Natural killer cell treated with Interleukin-12 subunit alpha and Interleukin-12 subunit beta and Interleukin-15 and Interleukin-18, amount 100 ng/mL, for 72 hours (primary cell): ENCODE data around the gene EDIL3. TPM values are rescaled to one million over a fixed set of nuclear protein-coding genes. Genes with fewer than 3 reads are reported as not detected.
"Not testable (repeated sequence)": the region's sequence is repeated elsewhere in the genome, so short reads cannot be mapped to it uniquely, and the experiment has no call there.

ENCODE experiments used
- ATAC-seq, 2 donors: fragments of 150-1000 bp; cut with Tn5 transposase in 1 of 2; sonication (Bioruptor Pico), chemical (Tn5 transposase) in 1 of 2; 2 replicates each; pipeline ENCODE4 v1.10.0; 2021
- DNase-seq: peaks from one replicate; pipeline ENCODE4 v3.0.0; 2022; ENCODE audit warnings: low spot score
- H3K27ac Mint-ChIP-seq, 2 donors: 1 replicate in 1 of 2; 2 replicates in 1 of 2; pipeline ENCODE4 v1.8.0; 2022; ENCODE audit warnings: mixed read lengths in 2 of 2, mild to moderate bottlenecking in 1 of 2, moderate library complexity in 1 of 2
- H3K27me3 Mint-ChIP-seq, 2 donors: 1 replicate in 1 of 2; 2 replicates in 1 of 2; pipeline ENCODE4 v1.8.0; 2022; ENCODE audit warnings: mixed read lengths in 2 of 2
- H3K36me3 Mint-ChIP-seq: one replicate; pipeline ENCODE4 v1.8.0; 2022; ENCODE audit warnings: mixed read lengths
- H3K4me1 Mint-ChIP-seq, 2 donors: 1 replicate in 1 of 2; 2 replicates in 1 of 2; pipeline ENCODE4 v1.8.0; 2022; ENCODE audit warnings: low read depth in 2 of 2, mixed read lengths in 2 of 2, mild to moderate bottlenecking in 1 of 2
- H3K4me3 Mint-ChIP-seq: one replicate; pipeline ENCODE4 v1.8.0; 2022; ENCODE audit warnings: mixed read lengths
- H3K9me3 Mint-ChIP-seq: 2 replicates; pipeline ENCODE4 v1.8.0; 2022; ENCODE audit warnings: mixed read lengths
- total RNA-seq, 2 donors: library from RNA; stranded (reverse); gene quantifications; one replicate each; pipeline ENCODE4 v1.2.3, GENCODE V29; 2022

The EDIL3 gene
- total RNA-seq, 2 donors from 2014 or later: not detected

DNA sequence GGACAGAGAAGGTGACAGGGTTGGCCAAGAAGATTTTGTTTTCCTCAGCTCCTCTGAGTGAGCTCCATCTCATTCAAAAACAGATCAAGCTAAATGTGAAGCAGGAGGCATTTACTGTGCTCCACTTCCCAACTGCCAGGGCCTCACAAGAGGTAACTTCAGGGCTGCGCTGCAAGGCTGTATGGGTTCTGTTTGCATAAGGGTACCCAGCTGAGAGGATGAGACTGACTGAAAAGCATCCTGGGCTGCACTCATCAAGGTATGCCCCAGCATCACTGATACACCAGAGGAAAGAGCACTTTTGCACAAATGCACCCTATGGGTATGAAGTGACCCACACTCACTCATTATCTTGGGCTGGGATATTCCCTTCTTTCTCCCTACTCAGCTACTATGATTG lies 347.8 kb downstream of the EDIL3 start:
- peaks cover 3% of the 10 kb centered on the region for H3K9me3 Mint-ChIP-seq

GRCh38 chr5:84032324-84032723 lies 352.4 kb downstream of the EDIL3 start:
- Mint-ChIP-seq H3K4me3 (no peak overlapping the region), H3K27ac (no peak overlapping the region), H3K27me3 (no peaks in the 10 kb centered on the region), H3K9me3 (peaks cover 8% of the 10 kb centered on the region), H3K36me3 (peaks cover 5% of the 10 kb centered on the region), H3K4me1 (no peaks in the 10 kb centered on the region)
- DNase-seq: no peak
- ATAC-seq: no peak

More for the DNA sequence above, 347.8 kb downstream of the EDIL3 start:
- Mint-ChIP-seq H3K4me3 (no peak overlapping the region), H3K4me1 (no peaks in the 10 kb centered on the region), H3K27ac (no peak overlapping the region), H3K36me3 (no peaks in the 10 kb centered on the region), H3K27me3 (no peaks in the 10 kb centered on the region)
- DNase-seq: no peak
- no peak for ATAC-seq

GRCh38 chr5:84028093-84028492 lies 356.6 kb downstream of the EDIL3 start:
- H3K9me3 Mint-ChIP-seq: peaks cover 7% of the 10 kb centered on the region
- H3K27me3 Mint-ChIP-seq: no peaks in the 10 kb centered on the region
- DNase-seq (no peak), ATAC-seq (no peak)
- H3K4me3 Mint-ChIP-seq: no peak overlapping the region
- peaks cover 5% of the 10 kb centered on the region for H3K36me3 Mint-ChIP-seq
- H3K27ac Mint-ChIP-seq: no peak overlapping the region
- no peaks in the 10 kb centered on the region for H3K4me1 Mint-ChIP-seq

DNA sequence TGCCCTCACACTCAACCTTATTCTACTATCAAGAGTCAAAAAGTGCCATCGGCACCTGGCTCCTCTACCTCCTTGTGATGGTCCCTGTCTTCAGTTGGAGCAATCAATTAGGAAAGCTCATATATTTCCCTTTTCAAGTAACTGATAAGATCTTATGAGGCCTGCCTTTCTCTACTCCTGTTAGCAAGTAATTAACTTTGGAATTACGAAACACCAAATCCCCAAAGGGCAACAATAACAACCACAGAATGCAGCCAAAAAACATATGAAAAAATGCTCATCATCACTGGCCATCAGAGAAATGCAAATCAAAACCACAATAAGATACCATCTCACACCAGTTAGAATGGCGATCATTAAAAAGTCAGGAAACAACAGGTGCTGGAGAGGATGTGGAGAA lies 366.2 kb downstream of the EDIL3 start:
- not testable (repeated sequence) for ATAC-seq, H3K36me3 Mint-ChIP-seq, H3K4me3 Mint-ChIP-seq, H3K27ac Mint-ChIP-seq, H3K27me3 Mint-ChIP-seq, H3K9me3 Mint-ChIP-seq, DNase-seq, H3K4me1 Mint-ChIP-seq

GRCh38 chr5:84017523-84018172 lies 367.0 kb downstream of the EDIL3 start:
- peaks cover 9% of the 10 kb centered on the region for H3K9me3 Mint-ChIP-seq
- H3K36me3 Mint-ChIP-seq: peaks cover 4% of the 10 kb centered on the region
- no peaks in the 10 kb centered on the region for H3K4me1 Mint-ChIP-seq
- ATAC-seq: no peak
- no peak overlapping the region for H3K27ac Mint-ChIP-seq
- H3K27me3 Mint-ChIP-seq: no peaks in the 10 kb centered on the region
- DNase-seq: no peak
- no peak overlapping the region for H3K4me3 Mint-ChIP-seq

- Mint-ChIP-seq H3K9me3 (peaks cover 17% of the 10 kb centered on the region), H3K4me3 (no peak overlapping the region), H3K36me3 (peaks cover 4% of the 10 kb centered on the region), H3K27me3 (no peaks in the 10 kb centered on the region), H3K27ac (no peak overlapping the region), H3K4me1 (no peaks in the 10 kb centered on the region)
- ATAC-seq (no peak), DNase-seq (no peak)
These were observed 368.6 kb downstream of the EDIL3 start for GRCh38 chr5:84016085-84016484.

DNA sequence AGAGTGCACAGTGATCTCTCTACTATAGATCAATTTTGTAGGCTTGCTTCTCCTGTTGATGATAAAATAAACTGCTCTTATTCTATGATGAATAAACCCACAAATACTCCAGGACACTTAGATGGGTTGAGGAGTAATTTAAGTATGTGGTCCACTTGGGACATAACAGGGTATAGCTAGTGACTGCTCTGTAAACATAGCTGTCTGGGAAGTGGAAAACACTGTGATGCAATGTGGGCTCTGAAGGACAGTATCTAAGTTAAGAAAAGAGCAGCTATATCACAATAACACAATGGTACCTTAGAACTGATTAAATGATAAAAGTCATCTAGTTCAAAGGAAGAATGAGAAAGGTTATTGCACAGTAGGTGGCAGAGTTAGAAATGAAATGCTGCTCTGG lies 369.7 kb downstream of the EDIL3 start:
- H3K9me3 Mint-ChIP-seq: peaks cover 19% of the 10 kb centered on the region
- no peak for DNase-seq
- peaks cover 4% of the 10 kb centered on the region for H3K36me3 Mint-ChIP-seq
- ATAC-seq: no peak
- H3K27me3 Mint-ChIP-seq: no peaks in the 10 kb centered on the region
- no peaks in the 10 kb centered on the region for H3K4me1 Mint-ChIP-seq
- no peak overlapping the region for H3K27ac Mint-ChIP-seq
- no peak overlapping the region for H3K4me3 Mint-ChIP-seq

DNA sequence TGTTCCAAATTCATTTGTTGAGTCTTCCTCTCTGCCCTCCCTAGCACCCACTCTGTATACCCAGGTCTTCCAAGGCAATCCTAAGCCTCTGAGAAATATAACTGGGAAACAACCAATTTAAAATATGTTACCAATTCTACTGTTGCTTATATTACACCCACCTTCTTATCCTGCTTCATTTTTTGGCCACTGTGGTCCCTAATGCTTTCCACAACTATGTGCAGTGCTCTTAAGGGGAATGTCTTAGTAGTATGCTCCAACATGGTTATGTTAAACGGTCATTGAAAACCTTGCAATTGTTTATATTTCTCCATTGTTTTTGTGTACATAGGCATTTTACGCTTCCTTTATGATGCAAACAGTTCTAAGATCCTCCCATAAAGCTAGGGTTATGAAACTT lies 390.9 kb downstream of the EDIL3 start:
- peaks cover 22% of the 10 kb centered on the region for H3K9me3 Mint-ChIP-seq
- ATAC-seq: no peak

GRCh38 chr5:83991566-83992224 lies 393.0 kb downstream of the EDIL3 start:
- Mint-ChIP-seq H3K4me1 (no peaks in the 10 kb centered on the region), H3K9me3 (peaks cover 16% of the 10 kb centered on the region), H3K4me3 (no peak overlapping the region), H3K27ac (no peak overlapping the region), H3K36me3 (no peaks in the 10 kb centered on the region), H3K27me3 (no peaks in the 10 kb centered on the region)
- no peak for ATAC-seq
- no peak for DNase-seq

More for the DNA sequence above, 390.9 kb downstream of the EDIL3 start:
- no peaks in the 10 kb centered on the region for H3K36me3 Mint-ChIP-seq
- no peaks in the 10 kb centered on the region for H3K27me3 Mint-ChIP-seq
- DNase-seq: no peak
- no peak overlapping the region for H3K4me3 Mint-ChIP-seq
- H3K4me1 Mint-ChIP-seq: no peaks in the 10 kb centered on the region
- no peak overlapping the region for H3K27ac Mint-ChIP-seq

DNA sequence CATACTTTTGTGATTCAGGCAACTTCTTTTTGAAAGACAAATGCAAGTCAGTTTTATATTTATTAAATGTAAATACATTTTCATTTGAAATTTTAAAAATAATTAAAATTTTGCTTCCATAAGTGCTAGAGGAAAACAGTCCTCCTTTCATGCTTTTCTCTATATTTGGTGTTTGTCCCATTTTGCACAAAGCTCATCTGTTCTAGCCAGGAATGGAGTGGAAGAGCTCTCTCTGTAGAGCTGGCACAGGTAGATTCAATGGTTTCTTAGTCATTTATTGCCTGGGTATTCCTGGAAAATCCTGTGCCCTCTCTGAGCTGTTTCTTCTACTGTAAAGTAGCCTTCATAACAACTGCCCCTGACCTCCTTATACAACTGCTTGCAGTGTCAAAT lies 396.4 kb downstream of the EDIL3 start:
- no peaks in the 10 kb centered on the region for H3K36me3 Mint-ChIP-seq
- H3K27ac Mint-ChIP-seq: no peak overlapping the region
- H3K4me1 Mint-ChIP-seq: no peaks in the 10 kb centered on the region
- peaks cover 14% of the 10 kb centered on the region for H3K9me3 Mint-ChIP-seq
- no peaks in the 10 kb centered on the region for H3K27me3 Mint-ChIP-seq
- no peak overlapping the region for H3K4me3 Mint-ChIP-seq
- DNase-seq: no peak
- ATAC-seq: no peak

- Mint-ChIP-seq H3K27ac (no peak overlapping the region), H3K4me3 (no peak overlapping the region), H3K4me1 (no peaks in the 10 kb centered on the region), H3K36me3 (no peaks in the 10 kb centered on the region), H3K9me3 (peaks cover 17% of the 10 kb centered on the region), H3K27me3 (no peaks in the 10 kb centered on the region)
- DNase-seq: no peak
- ATAC-seq: no peak
These were observed 397.0 kb downstream of the EDIL3 start for GRCh38 chr5:83987513-83988292.

GRCh38 chr5:83983852-83984251 lies 400.8 kb downstream of the EDIL3 start:
- Mint-ChIP-seq H3K4me3 (no peak overlapping the region), H3K27me3 (no peaks in the 10 kb centered on the region), H3K36me3 (no peaks in the 10 kb centered on the region), H3K27ac (no peak overlapping the region), H3K4me1 (no peaks in the 10 kb centered on the region), H3K9me3 (peaks cover 15% of the 10 kb centered on the region)
- DNase-seq: no peak
- no peak for ATAC-seq

DNA sequence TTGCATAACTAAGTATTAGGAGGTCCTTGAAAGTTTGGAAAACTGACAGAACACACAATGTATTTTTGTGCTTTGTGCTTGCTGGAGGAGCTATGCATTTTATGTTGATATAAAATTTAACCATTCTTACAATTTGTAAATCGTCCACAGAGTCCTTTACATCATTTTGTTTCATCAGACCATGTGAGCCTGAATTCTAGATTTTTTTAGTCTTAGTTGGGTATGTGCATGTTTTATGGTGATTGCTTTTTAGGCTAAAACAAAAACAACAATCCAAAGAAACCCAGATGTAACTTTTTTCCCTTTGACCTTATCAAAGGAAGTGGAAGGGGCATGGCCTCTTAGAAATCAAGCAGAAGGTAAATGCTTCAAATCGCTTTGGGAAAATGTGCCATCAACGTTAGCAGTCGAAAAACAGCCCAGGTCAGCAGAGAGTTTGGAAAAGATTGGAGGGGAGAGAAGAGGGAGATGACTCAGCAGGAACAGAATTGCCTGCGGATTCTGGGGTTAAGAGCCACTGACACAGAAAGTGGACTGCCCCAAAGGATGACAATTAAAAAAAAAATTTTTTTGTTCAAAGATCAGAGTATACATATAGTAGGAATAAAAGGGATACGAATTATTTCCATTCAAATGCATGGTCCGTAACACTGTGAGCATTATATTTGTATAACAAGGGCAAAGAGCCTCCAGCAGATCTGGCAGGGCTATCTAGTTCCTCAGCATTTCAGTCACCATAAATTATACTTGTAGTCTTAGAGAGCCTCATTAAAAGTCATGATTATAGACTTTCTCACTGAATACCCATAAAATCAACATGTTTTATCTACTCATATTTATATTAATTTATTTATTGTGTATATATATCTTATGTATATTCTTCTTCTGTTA lies 410.5 kb downstream of the EDIL3 start:
- Mint-ChIP-seq H3K4me3 (no peak overlapping the region), H3K4me1 (no peaks in the 10 kb centered on the region), H3K27ac (no peak overlapping the region), H3K36me3 (no peaks in the 10 kb centered on the region), H3K9me3 (no peaks in the 10 kb centered on the region), H3K27me3 (no peaks in the 10 kb centered on the region)
- ATAC-seq (no peak), DNase-seq (no peak)
